Endothelial cell (in vitro differentiated cells): ENCODE results near the gene NOP16. TPM values are rescaled to one million over a fixed set of nuclear protein-coding genes. Genes with fewer than 3 reads are reported as not detected.
A peak's percentile ranks its signal among the peaks of the same experiment; 100 is the strongest.

ENCODE experiments used
- DNase-seq: peaks from one replicate; pipeline ENCODE4 v3.0.0; 2021; ENCODE audit warnings: low spot score
- H3K27ac Mint-ChIP-seq: one replicate; pipeline ENCODE4 v1.8.0; 2021; ENCODE audit warnings: mixed read lengths, inconsistent platforms; ENCODE audit not compliant: unreplicated experiment
- H3K27me3 Mint-ChIP-seq: one replicate; pipeline ENCODE4 v1.8.0; 2021; ENCODE audit warnings: mild to moderate bottlenecking, moderate library complexity, mixed read lengths, inconsistent platforms; ENCODE audit not compliant: unreplicated experiment
- H3K36me3 Mint-ChIP-seq: one replicate; pipeline ENCODE4 v1.8.0; 2021; ENCODE audit warnings: mild to moderate bottlenecking, low read depth, mixed read lengths, inconsistent platforms; ENCODE audit not compliant: unreplicated experiment
- H3K4me1 Mint-ChIP-seq: one replicate; pipeline ENCODE4 v1.8.0; 2021; ENCODE audit warnings: mild to moderate bottlenecking, mixed read lengths, inconsistent platforms; ENCODE audit not compliant: unreplicated experiment
- H3K4me3 Mint-ChIP-seq: one replicate; pipeline ENCODE4 v1.8.0; 2021; ENCODE audit warnings: mild to moderate bottlenecking, mixed read lengths, inconsistent platforms; ENCODE audit not compliant: unreplicated experiment
- H3K9me3 Mint-ChIP-seq: one replicate; pipeline ENCODE4 v1.8.0; 2021; ENCODE audit warnings: mixed read lengths, inconsistent platforms; ENCODE audit not compliant: unreplicated experiment
- CTCF ChIP-seq: fragments of 200-600 bp; sonication (generic); IDR thresholded peaks from one replicate; pipeline ENCODE4 v1.5.0; 2021; ENCODE audit warnings: antibody characterized with exemption; ENCODE audit not compliant: unreplicated experiment
- total RNA-seq: library from RNA; stranded (reverse); fragmentation: NEBNext Ultra II Directional; extraction: Animal tissue kit (Norgen Biotek cat#: 25700); gene quantifications from one replicate; pipeline ENCODE4 v1.2.1, GENCODE V29; 2021; ENCODE audit not compliant: unreplicated experiment

Gene NOP16
- total RNA-seq, 1 donor from 2014 or later, result 11.9 TPM

GRCh38 chr5:176387384-176387925, 943 bp downstream of the NOP16 start:
- Mint-ChIP-seq H3K27me3 (peaks cover 5% of the 10 kb centered on the region), H3K27ac (peak overlapping the region; percentile 88), H3K4me3 (peak overlapping the region; percentile 98), H3K36me3 (peaks cover 11% of the 10 kb centered on the region), H3K9me3 (no peaks in the 10 kb centered on the region), H3K4me1 (peaks cover 14% of the 10 kb centered on the region)
- no peak for TF ChIP-seq CTCF
- no peak for DNase-seq

- Mint-ChIP-seq H3K4me1 (peaks cover 14% of the 10 kb centered on the region), H3K27me3 (peaks cover 5% of the 10 kb centered on the region), H3K36me3 (peaks cover 11% of the 10 kb centered on the region), H3K4me3 (no peak overlapping the region), H3K27ac (peak overlapping the region; percentile 37), H3K9me3 (no peaks in the 10 kb centered on the region)
- no peak for DNase-seq
- TF ChIP-seq CTCF, result no peak
Measured at GRCh38 chr5:176386491-176386890, 1.9 kb downstream of the NOP16 start.

GRCh38 chr5:176384991-176385390, 3.4 kb downstream of the NOP16 start:
- H3K9me3 Mint-ChIP-seq, result no peaks in the 10 kb centered on the region
- no peak overlapping the region for H3K27ac Mint-ChIP-seq

GRCh38 chr5:176384366-176384930, 4.0 kb downstream of the NOP16 start:
- Mint-ChIP-seq H3K9me3 (no peaks in the 10 kb centered on the region), H3K4me1 (peaks cover 14% of the 10 kb centered on the region), H3K27me3 (peaks cover 5% of the 10 kb centered on the region), H3K36me3 (peaks cover 15% of the 10 kb centered on the region), H3K4me3 (peak overlapping the region; percentile 25), H3K27ac (no peak overlapping the region)
- no peak for TF ChIP-seq CTCF
- DNase-seq, result no peak

More at GRCh38 chr5:176384991-176385390, 3.4 kb downstream of the NOP16 start:
- no peak for TF ChIP-seq CTCF
- Mint-ChIP-seq H3K27me3 (peaks cover 5% of the 10 kb centered on the region), H3K4me1 (peaks cover 14% of the 10 kb centered on the region), H3K36me3 (peaks cover 15% of the 10 kb centered on the region), H3K4me3 (no peak overlapping the region)
- DNase-seq, result no peak

- peaks cover 4% of the 10 kb centered on the region for H3K27me3 Mint-ChIP-seq
- peak overlapping the region; percentile 25 for H3K4me3 Mint-ChIP-seq
- H3K4me1 Mint-ChIP-seq, result peaks cover 14% of the 10 kb centered on the region
- peaks cover 15% of the 10 kb centered on the region for H3K36me3 Mint-ChIP-seq
- DNase-seq, result no peak
- H3K9me3 Mint-ChIP-seq, result no peaks in the 10 kb centered on the region
- no peak overlapping the region for H3K27ac Mint-ChIP-seq
- TF ChIP-seq CTCF, result no peak
Measured at GRCh38 chr5:176383961-176384360, 4.4 kb downstream of the NOP16 start.
